PFSK-1 (cell line): Measurements from ENCODE around the gene DNAAF3.

Experiments
- SIN3A ChIP-seq: IDR thresholded peaks from 2 replicates; pipeline ENCODE4 v1.6.1; 2012; ENCODE audit warnings: mild to moderate bottlenecking, low read length, moderate library complexity, borderline replicate concordance; ENCODE audit not compliant: insufficient read depth
- TAF1 ChIP-seq: IDR thresholded peaks from 2 replicates; pipeline ENCODE4 v1.6.1; 2012; ENCODE audit warnings: low read length, control low read depth, borderline replicate concordance; ENCODE audit not compliant: insufficient read depth

DNA sequence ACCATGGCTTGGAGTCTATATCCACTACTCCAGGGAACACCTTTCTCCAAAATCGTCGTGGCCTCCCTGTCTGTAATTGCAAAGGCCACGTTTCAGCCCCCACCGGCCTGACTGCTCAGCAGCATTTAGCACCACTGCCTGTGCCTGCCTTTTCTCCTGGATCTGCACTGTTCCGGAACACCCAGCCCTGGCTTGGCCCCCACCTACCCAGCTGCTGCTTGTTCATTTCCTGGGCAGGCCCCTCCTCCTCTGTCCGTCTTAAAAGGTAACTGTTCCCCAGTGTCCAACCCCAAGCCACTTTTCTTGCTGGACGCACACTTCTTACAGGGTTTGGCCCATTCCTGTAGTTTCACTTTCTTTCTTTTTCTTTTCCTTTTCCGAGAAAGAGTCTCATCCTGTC lies 22.2 kb upstream of the DNAAF3 start:
- TF ChIP-seq TAF1, result no peak
- TF ChIP-seq SIN3A, result no peak
